Measurements from ENCODE around the gene OR2F2.

The OR2F2 gene

DNA sequence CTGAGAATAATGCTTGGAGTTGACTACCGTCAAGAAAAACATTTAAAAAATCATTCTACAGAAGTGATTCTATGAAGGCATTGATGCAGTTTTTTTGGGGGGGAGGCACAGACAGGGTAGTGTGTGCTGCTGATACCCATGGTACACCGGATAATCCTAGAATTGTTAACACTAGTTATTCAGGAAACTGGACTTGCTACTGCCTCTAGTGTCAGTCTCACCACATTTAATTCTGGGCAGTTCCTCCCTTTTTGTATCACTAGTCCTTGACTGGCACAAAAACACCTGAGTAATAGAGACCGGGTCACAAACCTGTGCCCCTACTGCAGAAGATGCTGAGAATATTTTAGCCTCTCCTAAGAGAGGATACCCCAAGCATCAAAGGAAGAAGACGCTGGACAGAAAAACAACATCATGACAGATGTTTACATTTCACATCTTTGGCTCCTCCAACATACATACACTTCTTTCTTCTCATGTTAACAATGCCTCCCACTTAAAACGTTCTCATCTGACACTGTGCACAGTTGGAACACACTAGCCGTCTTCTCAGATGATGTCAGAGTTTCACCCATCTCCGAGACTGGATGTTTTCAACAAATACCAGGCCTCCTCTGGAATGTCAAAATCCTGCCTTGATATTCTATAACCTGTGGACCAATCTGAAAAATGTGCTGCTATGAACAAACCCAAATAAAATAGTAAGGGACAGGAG, 19.9 kb upstream of the OR2F2 start:
- Histone ChIP-seq H3K27me3 (ENCODE audit: insufficient read depth, insufficient read length) (no peaks in the 10 kb centered on the region), H3K36me3 (ENCODE audit: insufficient read depth, insufficient read length, low read length) (no peaks in the 10 kb centered on the region), H3K9me3 (ENCODE audit: insufficient read depth, low read length) (no peaks in the 10 kb centered on the region), H3K4me3 (ENCODE audit: insufficient read length, low read depth) (no peak overlapping the region), H3K4me1 (ENCODE audit: insufficient read depth, insufficient read length) (no peaks in the 10 kb centered on the region), H3K9ac (ENCODE audit: insufficient read length, low read depth) (no peak overlapping the region)
- no peak for DNase-seq (ENCODE audit: low read depth, low spot score)
- TF ChIP-seq SUZ12 (IDR thresholded peaks at IDR 0.05; ENCODE audit: extremely low read depth, insufficient read depth, insufficient read length) (no peak), YY1 (IDR thresholded peaks at IDR 0.05; ENCODE audit: insufficient read depth, insufficient read length) (no peak), ZNF274 (IDR thresholded peaks at IDR 0.05; ENCODE audit: low read depth, low read length) (no peak)

DNA sequence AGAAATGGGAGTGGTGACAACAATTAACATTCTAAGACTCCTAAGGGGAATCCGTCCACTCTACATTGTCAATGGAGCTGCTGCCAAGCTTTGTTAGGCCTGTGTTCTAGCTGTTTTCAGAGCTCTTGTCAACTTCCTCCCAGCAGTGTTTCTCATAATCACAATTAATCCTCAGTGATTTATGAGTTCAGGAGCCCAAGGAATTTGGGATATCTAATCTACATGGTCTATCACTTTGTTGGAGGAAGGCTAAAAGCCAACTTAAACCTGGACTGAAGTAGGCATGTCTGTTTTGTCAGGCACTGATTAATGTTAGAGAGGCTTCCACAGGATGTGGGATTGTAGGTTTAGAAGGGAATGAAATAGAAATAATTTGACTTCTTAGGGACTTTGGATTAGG, 10.2 kb upstream of the OR2F2 start:
- H3K4me3 ChIP-seq (ENCODE audit: insufficient read length, low read depth) = no peak overlapping the region
- TF ChIP-seq ZNF274 (IDR thresholded peaks at IDR 0.05; ENCODE audit: low read depth, low read length) = no peak
- H3K27me3 ChIP-seq (ENCODE audit: insufficient read depth, insufficient read length) = no peaks in the 10 kb centered on the region
- H3K9me3 ChIP-seq (ENCODE audit: insufficient read depth, low read length) = no peaks in the 10 kb centered on the region
- no peaks in the 10 kb centered on the region for H3K36me3 ChIP-seq (ENCODE audit: insufficient read depth, insufficient read length, low read length)
- H3K9ac ChIP-seq (ENCODE audit: insufficient read length, low read depth) = no peak overlapping the region
- DNase-seq (ENCODE audit: low read depth, low spot score) = no peak
- no peaks in the 10 kb centered on the region for H3K4me1 ChIP-seq (ENCODE audit: insufficient read depth, insufficient read length)

DNA sequence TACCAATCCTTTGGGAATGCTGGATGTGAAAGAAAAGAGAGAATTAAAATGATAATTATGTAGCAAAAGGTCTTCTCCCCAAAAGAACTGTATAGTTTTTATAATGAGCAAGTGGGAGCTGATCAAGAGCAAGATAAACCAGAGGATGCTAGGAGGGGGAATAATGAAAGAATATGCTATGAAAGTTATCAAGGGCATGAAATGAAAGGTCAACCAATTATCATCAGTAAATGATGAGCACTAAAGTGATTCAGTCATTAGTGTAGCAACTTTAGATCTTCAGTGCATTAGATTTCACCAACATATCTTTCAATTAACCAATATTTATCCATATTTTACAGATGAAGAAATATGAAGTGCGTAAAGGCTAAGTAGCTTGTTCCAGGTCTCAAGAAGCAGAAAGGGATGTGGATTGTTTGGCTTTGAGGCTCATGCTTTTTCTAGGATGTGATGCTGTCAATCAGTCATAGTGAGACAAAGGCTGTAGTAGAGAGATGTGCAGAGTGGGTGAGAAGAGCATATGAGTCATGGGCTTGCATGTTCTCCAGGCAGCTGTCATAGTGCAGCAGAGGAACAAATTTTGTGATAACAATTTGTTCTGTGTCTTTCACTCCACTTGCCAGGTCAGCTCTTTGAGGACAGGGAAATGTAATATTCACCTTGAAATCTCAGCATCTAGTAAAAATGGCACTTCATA, 5.7 kb upstream of the OR2F2 start:
- Histone ChIP-seq H3K9ac (ENCODE audit: insufficient read length, low read depth) (no peak overlapping the region), H3K27me3 (ENCODE audit: insufficient read depth, insufficient read length) (no peaks in the 10 kb centered on the region), H3K9me3 (ENCODE audit: insufficient read depth, low read length) (no peaks in the 10 kb centered on the region), H3K4me3 (ENCODE audit: insufficient read length, low read depth) (no peak overlapping the region), H3K36me3 (ENCODE audit: insufficient read depth, insufficient read length, low read length) (no peaks in the 10 kb centered on the region), H3K4me1 (ENCODE audit: insufficient read depth, insufficient read length) (no peaks in the 10 kb centered on the region)
- TF ChIP-seq YY1 (IDR thresholded peaks at IDR 0.05; ENCODE audit: insufficient read depth, insufficient read length) (no peak), ZNF274 (IDR thresholded peaks at IDR 0.05; ENCODE audit: low read depth, low read length) (no peak), SUZ12 (IDR thresholded peaks at IDR 0.05; ENCODE audit: extremely low read depth, insufficient read depth, insufficient read length) (no peak)
- DNase-seq (ENCODE audit: low read depth, low spot score) = no peak

DNA sequence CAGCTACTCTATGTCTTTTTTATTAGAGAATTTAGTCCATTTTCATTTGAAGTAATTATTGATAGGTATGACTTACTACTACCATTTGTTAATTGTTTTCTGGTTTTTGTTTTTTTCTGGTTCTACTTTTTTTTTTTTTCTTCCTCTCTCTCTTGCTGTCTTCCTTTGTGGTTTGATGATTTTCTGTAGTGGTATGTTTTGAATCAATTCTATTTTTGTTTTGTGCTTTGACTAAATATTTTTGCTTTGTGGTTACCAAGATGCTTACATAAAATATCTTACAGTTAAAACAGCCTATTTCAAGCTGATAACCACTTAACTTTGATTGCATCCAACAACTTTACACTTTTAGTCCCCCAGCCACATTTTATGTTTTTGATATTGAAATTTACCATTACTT, 3.3 kb upstream of the OR2F2 start:
- no peaks in the 10 kb centered on the region for H3K27me3 ChIP-seq (ENCODE audit: insufficient read depth, insufficient read length)
- H3K4me3 ChIP-seq (ENCODE audit: insufficient read length, low read depth) = no peak overlapping the region
- DNase-seq (ENCODE audit: low read depth, low spot score) = no peak
- no peak overlapping the region for H3K9ac ChIP-seq (ENCODE audit: insufficient read length, low read depth)
- no peaks in the 10 kb centered on the region for H3K36me3 ChIP-seq (ENCODE audit: insufficient read depth, insufficient read length, low read length)
- TF ChIP-seq YY1 (IDR thresholded peaks at IDR 0.05; ENCODE audit: insufficient read depth, insufficient read length) (no peak), SUZ12 (IDR thresholded peaks at IDR 0.05; ENCODE audit: extremely low read depth, insufficient read depth, insufficient read length) (no peak), ZNF274 (IDR thresholded peaks at IDR 0.05; ENCODE audit: low read depth, low read length) (no peak)
- H3K4me1 ChIP-seq (ENCODE audit: insufficient read depth, insufficient read length) = no peaks in the 10 kb centered on the region
- no peaks in the 10 kb centered on the region for H3K9me3 ChIP-seq (ENCODE audit: insufficient read depth, low read length)

DNA sequence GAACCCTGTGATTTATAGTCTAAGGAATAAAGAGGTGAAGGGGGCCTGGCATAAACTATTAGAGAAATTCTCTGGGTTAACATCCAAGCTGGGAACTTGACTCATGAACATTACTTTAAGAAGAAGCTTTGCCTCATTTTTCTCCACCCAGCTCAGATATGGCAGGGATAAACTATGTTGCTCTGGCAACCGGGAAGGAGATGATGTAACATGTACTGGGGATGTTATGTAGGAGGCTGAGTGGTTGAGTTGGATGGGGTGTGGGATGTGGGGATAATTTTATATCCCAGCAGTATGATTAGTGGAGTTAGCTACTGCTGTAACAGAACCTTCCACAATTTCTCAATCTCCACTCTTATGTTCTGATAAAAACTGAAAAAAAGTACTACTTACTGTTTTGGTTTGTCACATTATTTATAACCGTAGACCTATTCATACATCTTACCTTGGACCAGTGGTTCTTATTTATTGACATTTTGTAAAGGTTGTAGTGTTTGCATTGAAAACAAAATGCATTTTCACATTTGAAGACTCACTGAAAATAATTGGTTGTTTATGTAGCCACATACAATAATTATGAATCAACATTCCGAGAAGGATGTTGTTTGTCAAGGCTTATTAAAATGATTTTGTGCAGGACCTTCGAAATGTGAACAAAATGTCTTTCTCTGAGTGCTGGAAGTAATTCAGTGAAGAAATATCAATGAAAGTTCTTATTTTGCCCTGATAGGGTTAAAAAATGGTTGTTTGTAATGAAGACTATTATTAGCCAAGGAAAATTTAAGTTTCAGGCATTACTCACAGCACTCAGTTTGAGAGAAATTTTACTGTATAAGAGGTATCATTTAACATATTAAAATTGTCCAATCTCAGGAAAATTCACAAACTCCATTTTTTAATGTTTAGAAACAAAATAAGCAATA, 1.3 kb downstream of the OR2F2 start:
- no peak for DNase-seq (ENCODE audit: low read depth, low spot score)
- Histone ChIP-seq H3K27me3 (ENCODE audit: insufficient read depth, insufficient read length) (no peaks in the 10 kb centered on the region), H3K4me1 (ENCODE audit: insufficient read depth, insufficient read length) (no peaks in the 10 kb centered on the region), H3K4me3 (ENCODE audit: insufficient read length, low read depth) (no peak overlapping the region), H3K9me3 (ENCODE audit: insufficient read depth, low read length) (no peaks in the 10 kb centered on the region), H3K36me3 (ENCODE audit: insufficient read depth, insufficient read length, low read length) (no peaks in the 10 kb centered on the region), H3K9ac (ENCODE audit: insufficient read length, low read depth) (no peak overlapping the region)
- TF ChIP-seq SUZ12 (IDR thresholded peaks at IDR 0.05; ENCODE audit: extremely low read depth, insufficient read depth, insufficient read length) (no peak), ZNF274 (IDR thresholded peaks at IDR 0.05; ENCODE audit: low read depth, low read length) (no peak), YY1 (IDR thresholded peaks at IDR 0.05; ENCODE audit: insufficient read depth, insufficient read length) (no peak)

DNA sequence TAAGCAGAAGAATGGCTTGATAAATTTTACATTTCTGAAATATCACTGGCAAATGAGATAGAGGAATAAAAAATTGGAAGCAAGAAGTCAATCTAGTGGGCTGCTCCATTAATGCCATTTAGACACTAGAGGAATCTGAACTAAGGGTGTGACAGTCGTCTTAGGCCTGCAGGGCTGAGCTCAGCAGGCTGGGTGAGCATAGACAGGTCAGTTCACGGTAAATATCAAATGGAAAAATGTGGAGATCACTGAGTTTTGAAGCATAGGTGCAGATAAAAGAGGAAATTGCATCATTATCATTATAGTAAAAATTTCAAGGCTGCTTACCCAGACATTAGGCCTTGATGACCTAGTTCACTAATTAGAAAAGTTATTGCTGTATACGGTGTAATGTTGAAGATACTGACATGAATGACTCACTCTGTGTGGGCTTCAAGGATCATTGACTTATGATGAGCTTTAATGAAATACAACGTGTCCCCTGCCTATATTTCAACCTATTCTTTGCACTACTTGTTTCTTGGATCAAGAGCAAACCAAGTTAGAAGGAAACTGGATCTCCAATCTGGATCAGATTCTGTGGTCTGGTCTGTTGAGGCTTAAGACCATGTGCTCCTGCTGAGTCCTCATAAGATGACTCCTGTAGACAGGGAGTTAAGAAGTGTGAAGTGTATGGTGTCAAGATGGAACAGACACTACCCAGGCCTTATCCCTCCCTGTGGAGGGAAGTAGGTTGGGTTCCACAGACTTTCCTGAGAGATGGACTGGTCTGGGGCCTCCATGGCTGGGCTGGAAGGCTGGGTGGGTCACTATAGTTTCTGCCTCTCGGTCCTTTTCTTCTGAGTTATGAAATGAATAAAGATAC, 3.6 kb downstream of the OR2F2 start:
- no peaks in the 10 kb centered on the region for H3K27me3 ChIP-seq (ENCODE audit: insufficient read depth, insufficient read length)
- TF ChIP-seq SUZ12 (IDR thresholded peaks at IDR 0.05; ENCODE audit: extremely low read depth, insufficient read depth, insufficient read length) = no peak
- no peak for TF ChIP-seq YY1 (IDR thresholded peaks at IDR 0.05; ENCODE audit: insufficient read depth, insufficient read length)
- H3K4me3 ChIP-seq (ENCODE audit: insufficient read length, low read depth) = no peak overlapping the region
- H3K9ac ChIP-seq (ENCODE audit: insufficient read length, low read depth) = no peak overlapping the region
- H3K9me3 ChIP-seq (ENCODE audit: insufficient read depth, low read length) = no peaks in the 10 kb centered on the region
- H3K36me3 ChIP-seq (ENCODE audit: insufficient read depth, insufficient read length, low read length) = no peaks in the 10 kb centered on the region
- DNase-seq (ENCODE audit: low read depth, low spot score) = no peak
- no peaks in the 10 kb centered on the region for H3K4me1 ChIP-seq (ENCODE audit: insufficient read depth, insufficient read length)
